Measurements from ENCODE around the gene CTTNBP2. TPM values are rescaled to one million over a fixed set of nuclear protein-coding genes. Genes with fewer than 3 reads are reported as not detected.

The CTTNBP2 gene
- total and polyA plus RNA-seq, 10 of the 15 experiments (the other 5 are each of a cell fraction or from before 2014, with no cell fraction given): 0.04 to 0.43 TPM; not detected in 8

DNA sequence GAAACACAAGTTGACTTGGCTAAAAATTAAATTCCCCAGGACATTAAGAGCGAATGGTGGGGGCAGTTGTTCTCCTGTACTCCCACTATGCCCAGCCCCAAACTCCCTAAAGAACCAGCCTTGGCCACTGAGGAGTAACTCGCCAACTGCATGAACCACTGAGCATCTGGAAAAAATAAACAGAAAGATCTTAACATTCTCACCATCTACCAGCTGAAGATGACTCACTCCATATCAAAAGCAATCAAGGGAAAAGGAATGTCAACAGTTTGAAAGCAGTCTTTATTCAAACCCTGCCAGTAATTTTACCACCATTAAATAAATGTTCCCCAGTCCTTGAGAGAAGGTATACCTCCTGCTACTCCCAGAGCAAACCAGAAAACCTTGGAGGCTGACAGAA lies 45.4 kb downstream of the CTTNBP2 start (continued):
- TF ChIP-seq SREBF1 (IDR thresholded peaks at IDR 0.05; ENCODE audit: low read length): no peak
- no peak for TF ChIP-seq ASH2L (IDR thresholded peaks at IDR 0.05; ENCODE audit: borderline replicate concordance, low read depth)
- no peak for TF ChIP-seq ZSCAN29 (IDR thresholded peaks at IDR 0.05)
- no peak for TF ChIP-seq EGR1 (IDR thresholded peaks at IDR 0.05; ENCODE audit: borderline replicate concordance in 1 of 2, low read depth in 2 of 2, low read length in 2 of 2)
- no peak for TF ChIP-seq FOS (IDR thresholded peaks at IDR 0.05; ENCODE audit: borderline replicate concordance, extremely low read depth, insufficient read length)
- no peak for TF ChIP-seq ZNF687 (IDR thresholded peaks at IDR 0.05)

DNA sequence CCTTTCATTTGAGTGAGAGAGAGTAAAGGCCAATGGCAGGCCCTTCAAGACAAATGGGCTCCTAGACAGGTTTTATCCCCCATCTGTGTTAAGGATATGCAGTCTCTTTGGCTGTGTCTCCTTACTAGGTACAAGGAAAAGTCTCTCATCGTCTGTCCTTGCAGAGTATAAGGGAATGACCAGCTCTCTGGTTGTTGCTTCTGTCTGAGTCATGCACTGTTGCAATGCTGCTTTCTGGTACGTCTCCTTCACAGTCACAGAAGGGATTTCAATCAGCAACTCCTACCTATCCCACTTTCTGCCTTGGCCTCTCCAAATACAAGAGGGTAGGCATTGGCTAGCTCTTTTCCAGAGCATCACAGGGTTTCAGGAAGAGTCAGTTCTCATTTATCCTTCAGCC lies 48.1 kb downstream of the CTTNBP2 start:
- DNase-seq (ENCODE audit: low read depth, low spot score): no peak
- 16% methylated on average over 2 of the region's 2 CpGs for WGBS (ENCODE audit: insufficient coverage, insufficient replicate concordance, low lambda C conversion rate, missing lambda C conversion rate)
- in situ Hi-C loops (cut with MboI) (no loop called here), intact Hi-C loops (cut with micrococcal nuclease; ENCODE audit: unreplicated experiment) (no loop called here)
- Histone ChIP-seq H3K27ac (ENCODE audit: control insufficient read depth, insufficient read depth) (no peak overlapping the region), H3K36me3 (ENCODE audit: control insufficient read depth in 2 of 2, insufficient read depth in 2 of 2, low read length in 1 of 2) (no peaks in the 10 kb centered on the region), H2AFZ (ENCODE audit: control insufficient read depth, low read depth, low read length) (no peak overlapping the region), H3K9me3 (replicated peaks; ENCODE audit: control insufficient read depth, insufficient read depth, low read length) (no peaks in the 10 kb centered on the region), H3K79me2 (ENCODE audit: control insufficient read depth, insufficient read depth, low read length) (no peaks in the 10 kb centered on the region), H3K4me2 (ENCODE audit: control insufficient read depth, insufficient read depth) (no peak overlapping the region), H4K20me1 (ENCODE audit: control insufficient read depth, insufficient read depth) (no peaks in the 10 kb centered on the region), H3K4me3 (no peak overlapping the region), H3K9ac (ENCODE audit: control insufficient read depth, insufficient read depth, low read length) (no peak overlapping the region), H3K27me3 (replicated peaks in 1 of 2; ENCODE audit: control insufficient read depth in 2 of 2, insufficient read depth in 2 of 2, low read length in 1 of 2) (peaks cover 2 to 4% of the 10 kb centered on the region in 2 experiments; a peak in 2 of 4 replicates), H3K4me1 (ENCODE audit: control insufficient read depth, insufficient read depth, low read length) (no peaks in the 10 kb centered on the region)
- BruUV-seq (replicated peaks): no TSS peak
- CTCF ChIA-PET: no interaction called here
- ATAC-seq: no peak
- RAD21 ChIA-PET (ENCODE audit: unreplicated experiment): no interaction called here
- POLR2A ChIA-PET: no interaction called here
- no peak for FAIRE-seq
- SMC1A ChIA-PET (ENCODE audit: uncharacterized antibody, unreplicated experiment): no interaction called here
- TF ChIP-seq, protein P1, sequence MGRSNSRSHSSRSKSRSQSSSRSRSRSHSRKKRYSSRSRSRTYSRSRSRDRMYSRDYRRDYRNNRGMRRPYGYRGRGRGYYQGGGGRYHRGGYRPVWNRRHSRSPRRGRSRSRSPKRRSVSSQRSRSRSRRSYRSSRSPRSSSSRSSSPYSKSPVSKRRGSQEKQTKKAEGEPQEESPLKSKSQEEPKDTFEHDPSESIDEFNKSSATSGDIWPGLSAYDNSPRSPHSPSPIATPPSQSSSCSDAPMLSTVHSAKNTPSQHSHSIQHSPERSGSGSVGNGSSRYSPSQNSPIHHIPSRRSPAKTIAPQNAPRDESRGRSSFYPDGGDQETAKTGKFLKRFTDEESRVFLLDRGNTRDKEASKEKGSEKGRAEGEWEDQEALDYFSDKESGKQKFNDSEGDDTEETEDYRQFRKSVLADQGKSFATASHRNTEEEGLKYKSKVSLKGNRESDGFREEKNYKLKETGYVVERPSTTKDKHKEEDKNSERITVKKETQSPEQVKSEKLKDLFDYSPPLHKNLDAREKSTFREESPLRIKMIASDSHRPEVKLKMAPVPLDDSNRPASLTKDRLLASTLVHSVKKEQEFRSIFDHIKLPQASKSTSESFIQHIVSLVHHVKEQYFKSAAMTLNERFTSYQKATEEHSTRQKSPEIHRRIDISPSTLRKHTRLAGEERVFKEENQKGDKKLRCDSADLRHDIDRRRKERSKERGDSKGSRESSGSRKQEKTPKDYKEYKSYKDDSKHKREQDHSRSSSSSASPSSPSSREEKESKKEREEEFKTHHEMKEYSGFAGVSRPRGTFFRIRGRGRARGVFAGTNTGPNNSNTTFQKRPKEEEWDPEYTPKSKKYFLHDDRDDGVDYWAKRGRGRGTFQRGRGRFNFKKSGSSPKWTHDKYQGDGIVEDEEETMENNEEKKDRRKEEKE (IDR thresholded peaks at IDR 0.05): no peak
- TF ChIP-seq ATF3 (IDR thresholded peaks at IDR 0.05; ENCODE audit: borderline replicate concordance, extremely low read depth, low read depth, low read length) (no peak), PAX8 (IDR thresholded peaks at IDR 0.05) (no peak), KAT2A (conservative IDR thresholded peaks at IDR 0.05; ENCODE audit: control insufficient read depth, low read depth, low read length) (no peak), EED (IDR thresholded peaks at IDR 0.05; ENCODE audit: low read depth) (no peak), BCL11A (IDR thresholded peaks at IDR 0.05; ENCODE audit: low read depth, low read length) (no peak), BHLHE40 (IDR thresholded peaks at IDR 0.05; ENCODE audit: borderline replicate concordance in 1 of 2, low read depth in 2 of 2, low read length in 1 of 2) (no peak), BACH1 (IDR thresholded peaks at IDR 0.05; ENCODE audit: borderline replicate concordance) (no peak), TCF12 (IDR thresholded peaks at IDR 0.05; ENCODE audit: low read depth, low read length) (no peak)
